Measurements from ENCODE around the gene RRAGC.
"Not testable (repeated sequence)": the region's sequence is repeated elsewhere in the genome, so short reads cannot be mapped to it uniquely, and the experiment has no call there.

RRAGC gene

DNA sequence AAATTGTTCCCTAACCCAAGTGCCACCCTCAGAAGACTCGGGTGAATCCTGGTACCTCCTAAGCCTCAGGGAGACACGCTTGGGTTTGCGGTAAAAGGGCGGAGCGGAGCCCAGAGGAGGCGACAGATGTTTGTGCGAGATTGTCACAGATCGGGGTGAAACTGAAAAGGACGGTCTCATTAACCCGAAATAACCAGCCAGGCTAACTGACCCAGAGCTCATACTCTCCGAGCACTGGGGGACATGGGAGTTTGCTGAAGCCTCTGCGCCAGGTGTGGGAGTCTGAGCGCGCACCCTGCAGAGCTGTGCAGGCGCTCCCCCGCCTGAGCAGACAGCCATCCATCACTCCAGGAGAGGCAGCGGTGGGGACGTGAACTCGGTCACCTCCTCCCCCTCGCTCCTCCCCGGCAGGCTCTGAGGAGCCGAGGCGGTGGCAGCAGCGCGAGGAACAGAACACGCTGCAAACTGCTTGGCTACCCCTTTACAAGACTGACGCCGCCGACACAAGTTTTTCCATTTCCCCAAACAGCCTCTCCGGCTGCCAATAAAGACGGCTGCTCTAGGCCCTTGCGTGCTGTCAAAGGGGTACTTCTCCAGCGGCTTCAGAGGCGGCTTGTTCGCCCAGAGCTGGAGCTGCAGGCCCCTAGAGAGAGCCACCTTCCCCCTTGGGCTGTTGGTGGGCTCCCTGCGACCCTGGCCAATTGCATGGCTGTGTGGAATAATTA, 43.5 kb downstream of the RRAGC start:
- DNase-seq, result peak; percentile 95

DNA sequence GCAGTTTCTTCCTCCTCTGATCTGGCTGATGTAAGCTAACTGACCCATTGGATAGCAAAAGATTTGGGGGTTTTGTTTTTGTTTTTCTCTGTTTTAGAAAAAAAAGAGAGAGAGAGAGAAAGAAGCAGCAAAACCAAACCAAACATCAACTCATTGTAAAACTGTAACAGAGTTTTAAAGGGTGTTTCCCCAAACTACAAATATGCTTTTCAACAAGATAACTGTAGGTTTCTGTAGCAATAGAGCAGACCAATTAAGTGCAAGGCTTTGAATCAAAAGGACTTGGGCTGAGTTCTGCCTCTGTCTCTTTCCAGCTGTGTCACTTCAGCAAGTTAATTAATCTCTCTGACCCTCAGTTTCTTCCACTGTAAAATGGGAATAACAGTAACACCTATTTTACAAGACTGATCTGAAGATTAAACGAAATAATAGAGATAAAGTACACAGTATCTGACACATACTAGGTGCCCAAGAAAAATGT, 44.5 kb downstream of the RRAGC start:
- peak; percentile 36 for DNase-seq

DNA sequence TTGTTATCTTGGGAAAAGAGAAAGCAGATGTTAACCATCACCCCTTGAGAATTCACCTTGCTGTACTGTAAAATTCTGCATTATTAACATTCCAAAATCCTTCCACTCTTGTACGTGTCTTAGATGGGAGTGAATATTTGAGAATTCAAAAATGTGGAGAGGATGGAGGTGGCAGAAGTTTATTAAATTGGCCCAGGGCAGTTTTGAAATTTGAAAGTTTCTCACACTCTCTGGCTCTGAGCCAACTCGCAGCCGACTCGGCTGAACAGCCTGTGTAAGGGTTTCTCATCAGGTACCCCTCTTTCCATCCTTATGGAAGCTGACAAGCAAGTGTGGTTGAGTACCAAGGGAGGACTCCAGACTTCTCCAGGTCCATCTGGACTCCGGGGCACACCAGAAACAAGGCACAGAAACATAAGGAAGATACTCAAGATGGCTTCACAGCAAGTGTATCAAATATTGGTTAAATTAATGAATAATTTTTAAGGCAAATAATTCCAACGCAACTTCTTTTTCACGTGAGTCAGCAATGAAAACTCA, 45.1 kb downstream of the RRAGC start:
- peak; percentile 32 for DNase-seq

DNA sequence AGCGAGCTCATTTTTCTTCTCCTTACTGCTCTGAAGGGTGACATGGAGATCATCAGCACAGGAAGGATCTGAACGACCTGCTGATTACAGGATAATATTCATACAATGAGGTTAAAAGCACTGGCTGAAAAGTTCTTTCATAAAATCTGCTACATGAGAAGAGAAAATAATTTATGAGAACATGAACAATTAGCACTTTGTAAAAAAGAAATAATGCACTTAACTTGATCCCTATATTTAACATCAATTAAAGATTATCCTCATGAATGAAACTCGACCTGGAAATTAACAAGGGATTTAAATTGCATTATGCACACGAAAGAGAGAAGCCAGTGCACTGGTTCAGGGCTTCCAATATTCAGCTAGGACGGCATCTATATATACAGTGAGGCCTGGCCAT, 46.6 kb downstream of the RRAGC start:
- no peak for DNase-seq

DNA sequence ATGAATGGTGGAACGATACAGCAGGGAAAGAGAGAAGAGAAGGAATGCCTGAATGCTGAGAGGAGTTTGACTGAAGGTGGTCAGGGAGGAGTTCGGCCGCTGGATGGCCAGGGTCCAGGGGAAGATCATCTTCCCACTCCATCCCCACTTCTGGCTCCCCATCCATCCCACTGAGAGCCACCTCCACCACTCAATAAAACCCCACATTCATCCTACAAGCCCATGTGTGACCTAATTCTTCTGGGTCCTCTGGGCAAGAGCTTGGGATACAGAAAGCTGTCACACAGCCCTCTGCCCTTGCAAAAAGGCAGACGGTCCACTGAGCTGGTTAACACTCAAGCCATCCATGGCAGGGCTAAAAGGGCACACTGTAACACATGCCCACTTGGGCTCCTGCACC, 48.1 kb downstream of the RRAGC start:
- DNase-seq, result not testable (repeated sequence)

DNA sequence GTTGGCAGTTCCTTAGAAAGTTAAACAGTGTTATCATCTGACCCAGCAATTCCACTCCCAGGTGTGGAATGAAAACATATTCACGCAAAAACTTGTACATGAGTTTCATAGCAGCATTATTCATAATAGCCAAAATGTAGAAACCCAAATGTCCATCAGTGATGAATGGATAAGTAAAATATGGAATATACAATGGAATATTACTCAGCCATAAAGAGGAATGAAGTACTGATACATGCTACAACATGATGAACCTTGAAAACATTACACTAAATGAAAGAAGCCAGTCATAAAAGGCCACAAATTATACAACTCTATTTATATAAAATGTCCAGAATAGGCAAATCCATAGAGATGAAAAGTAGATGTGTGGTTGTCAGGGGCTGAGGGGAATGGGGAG, 53.5 kb downstream of the RRAGC start:
- DNase-seq, result no peak

DNA sequence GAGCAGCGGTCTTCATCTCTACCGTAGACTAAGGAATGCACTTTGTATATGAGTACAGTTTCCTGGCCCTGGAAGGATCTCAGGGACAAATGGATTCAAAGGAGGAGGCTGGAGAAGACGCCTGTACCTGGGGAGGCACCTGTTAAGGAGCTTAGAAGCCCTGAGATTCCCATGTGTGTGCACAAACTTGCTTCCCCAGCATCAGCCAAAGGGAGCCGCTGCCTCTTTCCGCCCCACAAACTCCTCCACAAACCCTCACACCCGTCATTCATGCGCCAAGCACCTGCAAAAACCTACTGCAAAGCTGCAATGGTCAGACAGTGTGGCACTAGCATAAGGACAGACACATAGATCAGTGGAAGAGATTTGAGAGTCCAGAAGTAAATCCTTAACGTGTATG, 54.5 kb downstream of the RRAGC start:
- DNase-seq, result no peak

DNA sequence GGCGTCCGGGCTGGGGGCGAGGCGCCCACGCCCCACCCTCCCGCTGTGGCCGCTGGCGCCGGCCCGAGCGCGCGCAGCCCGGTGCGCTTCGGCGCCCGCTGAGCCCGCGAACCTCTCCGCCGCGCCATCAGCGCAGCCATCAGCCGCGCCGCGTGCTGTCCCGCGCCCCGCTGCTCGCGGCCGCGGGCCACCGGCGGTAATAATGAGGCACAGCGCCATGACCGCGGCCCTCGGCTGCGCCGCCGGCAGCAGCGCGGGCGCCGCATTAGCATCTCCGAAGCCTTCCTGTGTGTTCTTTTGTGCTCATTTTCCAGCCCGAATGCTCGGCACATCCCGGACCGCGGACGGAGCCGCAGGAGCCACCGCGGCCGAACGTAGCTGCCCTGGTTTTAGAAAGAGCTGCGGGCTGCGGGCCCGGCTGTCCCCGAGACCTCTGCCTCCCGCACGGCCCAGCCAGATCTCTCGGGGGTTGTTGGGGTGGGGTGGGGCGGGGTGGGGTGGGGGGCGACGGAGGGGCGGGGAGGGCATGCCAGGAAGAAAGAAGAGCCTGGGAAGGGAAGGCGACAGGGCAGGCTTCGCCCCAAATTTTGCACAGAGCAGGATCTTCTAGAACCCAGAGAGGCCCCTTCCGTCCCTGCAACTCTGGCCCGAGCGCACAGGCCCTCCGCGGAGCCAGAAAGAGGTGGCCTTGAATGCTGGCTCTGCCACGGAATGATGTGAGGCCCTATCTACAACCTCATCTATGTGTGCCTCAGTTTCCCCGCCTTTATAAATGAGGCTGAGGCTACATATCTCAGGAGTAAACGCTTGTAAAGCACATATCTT, 55.3 kb downstream of the RRAGC start:
- no peak for DNase-seq

DNA sequence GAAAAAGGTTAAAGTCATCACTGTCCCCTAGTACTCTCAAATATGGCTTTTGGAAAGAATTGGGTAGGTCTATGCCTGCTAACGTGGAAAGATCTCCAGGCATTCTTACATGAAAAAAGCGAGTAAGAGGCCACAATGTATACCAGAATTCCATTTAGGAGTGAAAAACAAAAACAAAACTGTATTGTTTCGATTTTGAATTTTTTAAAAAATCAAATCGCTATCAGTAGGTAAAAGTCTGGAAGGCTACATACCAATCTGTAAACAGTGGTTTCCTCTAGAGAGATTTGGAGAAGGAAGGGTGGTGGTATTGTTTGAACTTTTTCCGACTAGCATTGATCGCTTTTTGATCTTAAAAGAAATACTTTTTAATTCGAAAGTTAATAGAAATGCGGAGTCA, 55.9 kb downstream of the RRAGC start:
- DNase-seq, result no peak

DNA sequence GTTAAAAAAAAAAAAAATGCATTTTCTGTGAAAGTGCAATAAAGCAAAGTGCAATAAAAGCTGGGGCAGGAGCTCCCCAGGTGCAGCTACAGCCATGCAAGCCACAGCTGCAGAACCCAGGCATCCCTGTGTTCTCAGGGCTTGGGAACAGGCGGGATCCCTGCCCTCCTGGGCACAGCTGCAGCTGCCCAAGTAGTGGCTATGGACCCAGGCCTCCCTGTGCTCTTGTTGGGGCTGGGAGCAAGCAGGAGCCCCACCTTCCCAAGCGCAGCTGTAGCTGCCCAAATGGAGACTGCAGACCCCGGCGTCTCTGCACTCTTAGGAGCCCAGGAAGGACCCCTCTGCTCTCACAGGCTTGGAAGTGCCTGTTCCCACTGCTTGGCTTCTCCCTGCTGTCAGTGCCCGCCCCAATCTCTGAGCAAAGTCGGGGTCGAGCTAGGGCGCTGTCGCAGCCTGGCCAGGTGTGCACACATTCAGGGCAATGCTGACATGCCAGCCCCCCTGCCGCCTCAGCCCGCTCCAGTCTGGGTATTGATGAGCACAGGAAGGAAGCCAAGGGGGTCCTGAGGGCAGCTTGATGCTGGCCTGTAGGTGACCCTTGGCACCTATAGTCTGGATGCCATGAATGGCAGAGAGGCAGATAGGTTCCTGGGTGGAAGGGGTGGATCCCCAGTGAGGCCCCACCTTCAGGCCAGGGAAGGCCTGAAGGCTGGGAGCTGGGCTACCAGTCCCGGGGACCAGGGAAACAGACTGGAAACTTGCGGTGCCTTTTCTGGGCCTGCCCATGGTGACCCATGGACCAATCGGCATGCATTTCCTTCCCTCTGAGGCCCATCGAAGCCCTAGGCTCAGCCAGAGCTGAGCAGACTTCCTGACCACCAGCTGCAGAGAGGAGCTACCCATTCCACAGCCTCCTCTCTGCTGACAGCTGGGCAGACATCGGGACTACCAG, 58.6 kb downstream of the RRAGC start:
- DNase-seq, result no peak

DNA sequence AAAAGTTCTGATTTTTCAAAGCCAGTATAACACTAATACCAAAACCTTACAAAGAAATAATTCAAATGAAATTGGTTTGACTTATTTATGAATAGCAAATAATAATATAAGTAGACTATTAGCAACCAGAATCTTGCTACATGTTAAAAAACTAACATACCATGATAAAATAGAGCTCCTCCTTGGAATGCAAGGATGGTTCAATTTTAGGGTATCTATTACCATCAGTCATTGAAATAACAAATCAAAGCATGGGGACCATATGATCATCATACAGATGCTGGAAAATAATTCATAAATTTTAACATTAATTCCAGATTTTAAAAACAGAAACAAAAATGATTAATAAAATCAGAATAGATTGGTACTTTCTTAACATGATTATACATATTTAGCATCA, 66.3 kb downstream of the RRAGC start:
- no peak for DNase-seq

DNA sequence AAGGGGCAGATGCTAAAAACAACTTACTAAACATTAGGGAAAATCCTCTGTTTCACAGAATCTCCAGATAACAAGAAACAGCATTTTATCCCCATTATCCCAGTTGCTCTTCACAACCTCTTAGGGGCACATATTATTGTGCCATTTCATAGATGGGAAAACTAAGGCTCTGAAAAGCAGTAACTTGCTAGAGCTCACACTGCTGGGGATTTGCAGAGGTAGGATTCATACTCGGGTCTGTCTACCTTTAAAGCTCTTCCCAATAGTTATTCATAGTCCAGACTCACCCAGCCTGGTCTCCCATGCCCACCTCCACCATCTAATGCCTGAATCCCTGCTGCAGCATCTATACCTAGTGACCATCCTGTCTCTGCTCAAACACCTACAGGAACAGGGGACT, 67.7 kb downstream of the RRAGC start:
- no peak for DNase-seq

DNA sequence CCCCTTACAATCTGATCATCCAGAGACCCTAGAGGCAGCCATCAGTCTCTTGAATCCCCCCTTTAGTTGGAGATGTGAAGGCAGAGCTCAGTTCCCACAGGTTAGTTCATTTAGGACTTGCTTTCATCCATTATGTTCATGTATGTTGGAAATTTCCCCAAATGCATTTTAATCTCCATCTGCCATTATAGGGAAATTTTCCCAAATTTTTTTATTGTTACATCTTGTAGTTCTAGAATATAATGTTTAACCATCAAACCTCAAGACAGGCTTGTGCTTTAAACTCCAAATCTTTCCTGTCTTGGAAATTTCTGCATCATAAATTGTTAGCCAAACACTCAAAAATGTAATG, 68.4 kb downstream of the RRAGC start:
- no peak for DNase-seq

DNA sequence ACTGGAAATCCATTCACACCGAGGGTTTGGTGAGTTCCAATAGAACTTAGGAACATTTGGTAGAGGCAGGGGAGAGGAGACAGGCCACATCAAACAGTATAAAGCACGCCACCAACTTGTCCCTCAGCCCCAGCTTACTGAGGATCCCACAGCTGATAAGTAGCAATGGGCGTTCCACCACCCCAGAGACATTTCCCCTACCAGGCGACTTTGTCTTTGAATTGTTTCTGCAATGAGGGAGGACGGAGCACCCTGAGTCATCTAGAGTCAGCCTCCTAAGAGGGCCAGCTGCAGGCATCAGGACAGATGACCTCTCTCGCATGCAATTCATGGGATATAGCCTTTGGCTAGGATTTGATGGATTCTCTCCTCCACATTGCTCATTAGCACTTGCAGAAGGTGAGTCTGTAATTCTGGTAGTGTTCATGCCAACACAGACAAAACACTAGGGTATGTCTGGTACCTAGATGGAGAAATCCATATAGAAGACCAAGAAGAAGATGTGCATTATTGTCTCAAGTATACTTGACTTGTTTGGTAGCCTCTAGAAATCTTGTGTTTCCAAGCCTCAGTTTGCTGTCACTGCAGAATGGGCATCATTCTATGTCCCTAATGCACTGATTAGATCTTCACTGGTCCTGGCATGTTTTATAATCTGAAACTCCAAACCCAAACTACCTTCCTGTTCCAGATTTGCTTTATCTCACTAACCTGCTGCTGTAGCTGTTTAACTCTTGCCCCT, 69.0 kb downstream of the RRAGC start:
- no peak for DNase-seq

DNA sequence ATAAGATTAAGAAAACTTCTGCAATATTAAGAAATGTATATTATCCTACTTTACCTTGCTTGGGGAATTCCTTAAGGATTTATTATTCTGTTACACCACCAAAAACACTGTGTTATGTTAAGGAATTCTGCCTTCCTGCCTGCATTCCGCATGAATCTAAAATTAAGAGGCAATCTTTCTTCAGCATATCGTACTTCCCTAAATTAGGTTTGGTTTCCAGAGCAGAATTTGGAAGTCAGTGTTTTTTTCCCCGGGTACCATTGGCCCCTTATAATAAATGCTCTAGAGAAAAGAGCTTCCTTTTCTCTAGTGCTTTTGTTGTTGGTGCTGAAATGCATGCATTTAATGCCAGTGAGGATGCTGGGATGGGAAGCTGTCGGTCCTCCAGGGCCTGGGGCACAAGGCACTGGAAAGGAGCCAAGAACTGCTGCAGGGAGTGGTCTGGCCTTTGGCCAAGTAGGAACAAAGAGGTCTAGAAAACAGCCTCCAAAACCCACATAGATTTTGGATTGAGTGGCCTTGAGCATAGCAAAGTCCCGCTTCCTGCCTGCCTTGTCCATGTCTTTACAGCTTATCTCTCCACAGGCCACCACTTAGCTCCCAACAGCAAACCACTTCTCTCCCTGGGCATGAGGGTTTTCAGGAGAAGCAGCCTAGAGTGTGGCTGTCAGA, 69.9 kb downstream of the RRAGC start:
- DNase-seq, result peak; percentile 63

DNA sequence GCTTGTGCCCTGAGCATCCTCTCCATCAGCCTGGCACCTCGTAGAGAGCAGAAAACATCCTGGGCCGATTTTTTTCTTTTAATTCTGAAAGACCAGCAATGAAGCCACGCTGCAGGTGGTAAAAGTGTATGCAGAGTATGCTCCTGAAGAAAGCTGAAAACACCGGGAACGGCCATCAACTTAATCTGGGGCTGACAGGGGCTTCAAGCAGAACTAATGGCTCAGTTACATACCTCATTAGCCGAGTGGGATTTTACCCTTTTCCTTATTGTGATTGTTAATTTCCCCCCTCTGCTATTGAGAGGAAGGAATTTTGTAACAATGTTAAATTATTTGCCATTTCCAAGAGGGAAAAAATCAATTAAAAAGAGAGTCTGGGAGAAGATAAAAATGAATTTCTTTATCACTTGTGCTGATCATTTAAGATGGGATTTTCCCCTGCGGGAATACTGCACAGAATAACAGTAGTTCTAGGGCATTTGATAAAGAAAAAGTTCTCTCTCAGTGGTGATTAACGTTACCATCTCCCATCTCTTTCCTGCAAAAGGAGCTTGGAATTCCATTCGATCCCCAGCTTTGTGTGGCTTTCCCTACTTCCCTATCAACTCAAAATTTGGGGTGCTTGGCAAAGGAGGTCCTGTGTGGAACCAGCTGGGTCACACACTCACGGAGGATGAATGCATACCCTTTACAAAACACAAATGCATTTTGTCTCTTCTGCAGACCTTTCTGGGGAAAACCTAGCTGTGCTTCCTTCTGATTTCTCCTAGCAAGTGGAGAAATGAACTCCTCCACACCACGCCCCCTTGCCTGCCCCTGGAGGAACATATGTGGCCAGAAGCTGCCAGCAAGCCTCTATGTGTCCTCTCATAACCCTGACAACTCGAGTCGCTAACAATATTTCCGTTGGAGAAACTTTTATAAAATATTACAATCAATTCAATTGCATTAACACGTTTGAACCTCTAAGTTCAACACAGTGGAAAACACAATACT, 70.9 kb downstream of the RRAGC start:
- no peak for DNase-seq
